Measurements from ENCODE around the gene NKX1-2.

Gene NKX1-2

GRCh38 chr10:124474514-124475070 is 24.8 kb upstream of the NKX1-2 start:
- DNase-seq (ENCODE audit: low spot score), result no peak

GRCh38 chr10:124473070-124473469 is 23.2 kb upstream of the NKX1-2 start:
- no peak for DNase-seq (ENCODE audit: low spot score)

- DNase-seq (ENCODE audit: low spot score), result no peak
Observed at GRCh38 chr10:124472071-124472470, 22.2 kb upstream of the NKX1-2 start.

- DNase-seq (ENCODE audit: low spot score), result no peak
Observed at GRCh38 chr10:124470544-124471434, 21.0 kb upstream of the NKX1-2 start.

- peak; percentile 73 for DNase-seq (ENCODE audit: low spot score)
Observed at GRCh38 chr10:124469956-124470484, 20.2 kb upstream of the NKX1-2 start.

GRCh38 chr10:124468624-124469023 is 18.8 kb upstream of the NKX1-2 start:
- no peak for DNase-seq (ENCODE audit: low spot score)

- no peak for DNase-seq (ENCODE audit: low spot score)
Observed at GRCh38 chr10:124467165-124467564, 17.3 kb upstream of the NKX1-2 start.

- DNase-seq (ENCODE audit: low spot score), result no peak
Observed at GRCh38 chr10:124465777-124466488, 16.1 kb upstream of the NKX1-2 start.

- no peak for DNase-seq (ENCODE audit: low spot score)
Observed at GRCh38 chr10:124465003-124465776, 15.4 kb upstream of the NKX1-2 start.

GRCh38 chr10:124464028-124464965 is 14.5 kb upstream of the NKX1-2 start:
- no peak for DNase-seq (ENCODE audit: low spot score)

- no peak for DNase-seq (ENCODE audit: low spot score)
Observed at GRCh38 chr10:124462348-124462695, 12.5 kb upstream of the NKX1-2 start.

GRCh38 chr10:124461642-124462347 is 12.0 kb upstream of the NKX1-2 start, which contains the start of gene LHPP:
Gene LHPP (plus strand): TSS chr10:124461823. CDS start chr10:124461863, 40 bp downstream.
- DNase-seq (ENCODE audit: low spot score), result peak; percentile 93

- DNase-seq (ENCODE audit: low spot score), result no peak
Observed at GRCh38 chr10:124460144-124460543, 10.3 kb upstream of the NKX1-2 start.

- DNase-seq (ENCODE audit: low spot score), result no peak
Observed at GRCh38 chr10:124459395-124459794, 9.6 kb upstream of the NKX1-2 start.

- DNase-seq (ENCODE audit: low spot score), result no peak
Observed at GRCh38 chr10:124458889-124459288, 9.1 kb upstream of the NKX1-2 start.

- DNase-seq (ENCODE audit: low spot score), result no peak
Observed at GRCh38 chr10:124458473-124458872, 8.6 kb upstream of the NKX1-2 start.

GRCh38 chr10:124455441-124455840 is 5.6 kb upstream of the NKX1-2 start:
- no peak for DNase-seq (ENCODE audit: low spot score)

- DNase-seq (ENCODE audit: low spot score), result no peak
Observed at GRCh38 chr10:124453960-124454610, 4.2 kb upstream of the NKX1-2 start.

GRCh38 chr10:124451276-124451675 is 1.4 kb upstream of the NKX1-2 start:
- DNase-seq (ENCODE audit: low spot score), result no peak

GRCh38 chr10:124450783-124451057 is 885 bp upstream of the NKX1-2 start:
- DNase-seq (ENCODE audit: low spot score), result no peak
